Measurements from ENCODE around the gene SYT14. TPM values are rescaled to one million over a fixed set of nuclear protein-coding genes. Genes with fewer than 3 reads are reported as not detected.

SYT14 gene
- total RNA-seq, 1 donor from 2014 or later: 0.49 TPM

DNA sequence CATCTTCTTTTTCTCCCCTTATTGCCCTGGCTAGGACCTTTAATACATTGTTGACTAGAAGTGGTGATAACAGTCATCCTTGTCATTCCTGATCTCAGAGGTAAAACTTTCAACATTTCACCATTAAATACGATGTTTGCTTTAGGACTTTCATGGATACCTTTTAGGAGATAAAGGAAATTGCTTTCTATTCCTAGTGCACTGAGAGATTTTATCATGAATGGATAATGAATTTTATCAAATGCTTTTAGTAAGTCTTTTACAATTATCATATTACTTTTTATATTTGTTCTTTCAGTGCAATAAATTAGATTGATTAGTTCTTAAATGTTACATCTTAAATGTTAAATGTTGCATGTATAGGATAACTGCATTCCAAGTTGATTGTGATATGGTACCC, 147.3 kb downstream of the SYT14 start:
- Histone ChIP-seq H3K9me3 (no peaks in the 10 kb centered on the region), H3K4me1 (no peaks in the 10 kb centered on the region), H3K27me3 (no peaks in the 10 kb centered on the region), H3K27ac (no peak overlapping the region), H3K36me3 (no peaks in the 10 kb centered on the region), H3K4me3 (no peak overlapping the region)
- intact Hi-C loops (cut with DNase I): no loop called here
- no peak for TF ChIP-seq POLR2A (IDR thresholded peaks at IDR 0.05)
- TF ChIP-seq POLR2AphosphoS5 (IDR thresholded peaks at IDR 0.05; ENCODE audit: insufficient read depth in 1 of 2, low read depth in 1 of 2): no peak
- TF ChIP-seq, protein P1, sequence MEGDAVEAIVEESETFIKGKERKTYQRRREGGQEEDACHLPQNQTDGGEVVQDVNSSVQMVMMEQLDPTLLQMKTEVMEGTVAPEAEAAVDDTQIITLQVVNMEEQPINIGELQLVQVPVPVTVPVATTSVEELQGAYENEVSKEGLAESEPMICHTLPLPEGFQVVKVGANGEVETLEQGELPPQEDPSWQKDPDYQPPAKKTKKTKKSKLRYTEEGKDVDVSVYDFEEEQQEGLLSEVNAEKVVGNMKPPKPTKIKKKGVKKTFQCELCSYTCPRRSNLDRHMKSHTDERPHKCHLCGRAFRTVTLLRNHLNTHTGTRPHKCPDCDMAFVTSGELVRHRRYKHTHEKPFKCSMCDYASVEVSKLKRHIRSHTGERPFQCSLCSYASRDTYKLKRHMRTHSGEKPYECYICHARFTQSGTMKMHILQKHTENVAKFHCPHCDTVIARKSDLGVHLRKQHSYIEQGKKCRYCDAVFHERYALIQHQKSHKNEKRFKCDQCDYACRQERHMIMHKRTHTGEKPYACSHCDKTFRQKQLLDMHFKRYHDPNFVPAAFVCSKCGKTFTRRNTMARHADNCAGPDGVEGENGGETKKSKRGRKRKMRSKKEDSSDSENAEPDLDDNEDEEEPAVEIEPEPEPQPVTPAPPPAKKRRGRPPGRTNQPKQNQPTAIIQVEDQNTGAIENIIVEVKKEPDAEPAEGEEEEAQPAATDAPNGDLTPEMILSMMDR (IDR thresholded peaks at IDR 0.05): no peak
- no peak for DNase-seq (ENCODE audit: extremely low spot score in 2 of 2)

DNA sequence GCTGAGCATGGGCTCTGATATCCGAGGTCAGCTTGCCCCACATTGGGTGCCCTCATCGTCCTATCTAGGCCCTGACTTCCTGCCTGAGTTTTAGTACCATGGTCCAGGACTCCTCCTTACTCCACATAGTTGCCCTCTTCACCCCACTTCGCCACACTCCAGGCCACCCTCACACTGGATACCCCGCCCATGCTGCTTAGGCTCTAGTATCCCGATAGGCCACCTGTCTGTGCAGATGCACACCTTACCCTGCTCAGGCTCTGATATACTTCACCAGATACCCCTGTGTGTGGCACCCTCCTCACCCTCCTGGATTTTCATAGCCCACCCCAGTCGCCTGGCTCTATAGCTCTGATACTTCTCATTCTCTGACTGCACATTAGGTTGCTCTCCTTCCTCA, 149.0 kb downstream of the SYT14 start:
- Histone ChIP-seq H3K9me3 (no peaks in the 10 kb centered on the region), H3K36me3 (no peaks in the 10 kb centered on the region), H3K27ac (no peak overlapping the region), H3K4me3 (no peak overlapping the region), H3K4me1 (no peaks in the 10 kb centered on the region), H3K27me3 (no peaks in the 10 kb centered on the region)
- intact Hi-C loops (cut with DNase I): no loop called here
- no peak for DNase-seq (ENCODE audit: extremely low spot score in 2 of 2)
- TF ChIP-seq POLR2A (IDR thresholded peaks at IDR 0.05) (no peak), POLR2AphosphoS5 (IDR thresholded peaks at IDR 0.05; ENCODE audit: insufficient read depth in 1 of 2, low read depth in 1 of 2) (no peak)
- TF ChIP-seq, protein P1 (IDR thresholded peaks at IDR 0.05): no peak

- Histone ChIP-seq H3K4me3 (no peak overlapping the region), H3K9me3 (no peaks in the 10 kb centered on the region), H3K27ac (no peak overlapping the region), H3K36me3 (no peaks in the 10 kb centered on the region), H3K4me1 (no peaks in the 10 kb centered on the region), H3K27me3 (no peaks in the 10 kb centered on the region)
- intact Hi-C loops (cut with DNase I): no loop called here
- TF ChIP-seq POLR2AphosphoS5 (IDR thresholded peaks at IDR 0.05; ENCODE audit: insufficient read depth in 1 of 2, low read depth in 1 of 2) (no peak), POLR2A (IDR thresholded peaks at IDR 0.05) (no peak)
- TF ChIP-seq, protein P1 (IDR thresholded peaks at IDR 0.05): no peak
- DNase-seq (ENCODE audit: extremely low spot score in 2 of 2): no peak
Measured at GRCh38 chr1:210089855-210090254, 151.8 kb downstream of the SYT14 start.

- no peaks in the 10 kb centered on the region for H3K36me3 ChIP-seq
- TF ChIP-seq POLR2A (IDR thresholded peaks at IDR 0.05) (no peak), POLR2AphosphoS5 (IDR thresholded peaks at IDR 0.05; ENCODE audit: insufficient read depth in 1 of 2, low read depth in 1 of 2) (no peak)
- TF ChIP-seq, protein P1 (IDR thresholded peaks at IDR 0.05): no peak
- no peaks in the 10 kb centered on the region for H3K9me3 ChIP-seq
- no peaks in the 10 kb centered on the region for H3K27me3 ChIP-seq
- H3K27ac ChIP-seq: no peak overlapping the region
- intact Hi-C loops (cut with DNase I): no loop called here
- no peak overlapping the region for H3K4me3 ChIP-seq
- H3K4me1 ChIP-seq: no peaks in the 10 kb centered on the region
- DNase-seq (ENCODE audit: extremely low spot score in 2 of 2): no peak
Measured at GRCh38 chr1:210092366-210092765, 154.3 kb downstream of the SYT14 start.

DNA sequence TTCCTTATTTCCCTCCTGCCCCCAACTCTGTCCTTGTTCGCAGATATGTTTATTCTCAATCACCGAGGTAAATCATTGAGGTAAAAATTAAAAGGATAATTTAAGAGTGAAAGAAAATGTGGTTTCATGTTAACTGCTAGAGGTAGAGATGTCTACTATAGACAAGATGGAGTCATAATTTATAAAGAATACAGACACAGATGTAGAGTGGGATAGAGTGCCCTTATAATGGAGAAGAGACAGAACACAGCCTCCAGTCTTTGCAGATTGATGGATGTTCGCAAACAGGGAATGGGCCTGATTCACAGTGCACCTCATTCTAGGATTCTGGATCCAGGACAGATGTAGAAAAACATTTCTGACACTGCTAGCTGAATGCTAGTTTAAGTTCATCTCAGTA, 155.4 kb downstream of the SYT14 start:
- Histone ChIP-seq H3K4me3 (no peak overlapping the region), H3K4me1 (no peaks in the 10 kb centered on the region), H3K27me3 (no peaks in the 10 kb centered on the region), H3K27ac (no peak overlapping the region), H3K36me3 (no peaks in the 10 kb centered on the region), H3K9me3 (no peaks in the 10 kb centered on the region)
- no peak for DNase-seq (ENCODE audit: extremely low spot score in 2 of 2)
- intact Hi-C loops (cut with DNase I): no loop called here
- TF ChIP-seq POLR2A (IDR thresholded peaks at IDR 0.05) (no peak), POLR2AphosphoS5 (IDR thresholded peaks at IDR 0.05; ENCODE audit: insufficient read depth in 1 of 2, low read depth in 1 of 2) (no peak)
- TF ChIP-seq, protein P1 (IDR thresholded peaks at IDR 0.05): no peak

All from vagina (tissue), 2 donors.